BJ (cell line): ENCODE data around the gene GIPC3. TPM values are rescaled to one million over a fixed set of nuclear protein-coding genes. Genes with fewer than 3 reads are reported as not detected.

Experiments
- CTCF ChIA-PET: fragments of 350-600 bp; formaldehyde crosslinking; extraction: SDS; loops from one replicate; lab custom pipeline; 2021; ENCODE audit warnings: antibody characterized with exemption, inconsistent platforms; lab: Yijun Ruan, JAX
- POLR2A ChIA-PET: fragments of 300-600 bp; sonication (Branson Sonifier 250); formaldehyde crosslinking; extraction: SDS; loops from one replicate; lab custom pipeline; 2021; ENCODE audit warnings: antibody characterized with exemption; lab: Charles Lee
- DNase-seq: peaks from one replicate; pipeline ENCODE4 v3.0.0-alpha.2; 2011; ENCODE audit warnings: low read depth
- H3K27me3 ChIP-seq: 2 replicates; pipeline ENCODE4 v1.6.0; 2011; ENCODE audit warnings: low read length; ENCODE audit not compliant: control insufficient read depth, insufficient read depth
- H3K36me3 ChIP-seq: 2 replicates; pipeline ENCODE4 v1.5.1; 2011; ENCODE audit warnings: low read length; ENCODE audit not compliant: control insufficient read depth, insufficient read depth
- H3K4me3 ChIP-seq: 2 replicates; pipeline ENCODE4 v1.5.1; 2011; ENCODE audit warnings: low read depth, mild to moderate bottlenecking, control low read depth, low read length
- CTCF ChIP-seq: IDR thresholded peaks from 2 replicates; pipeline ENCODE4 v1.5.1; 2011; ENCODE audit warnings: low read depth, mild to moderate bottlenecking, control low read depth, inconsistent platforms, low read length, moderate library complexity; ENCODE audit not compliant: insufficient read depth
- polyA plus RNA-seq: library from polyadenylated mRNA; depleted of rRNA; stranded (reverse); fragments of >200 nt; gene quantifications from 2 replicates; pipeline ENCODE4 v1.2.3, GENCODE V29; 2011

GIPC3 gene
- polyA plus RNA-seq, 1 experiment: 0.63 TPM

- Histone ChIP-seq H3K27me3 (no peaks in the 10 kb centered on the region), H3K4me3 (no peak overlapping the region), H3K36me3 (peaks cover 4% of the 10 kb centered on the region; the same call in 1 of the 2 replicates)
- DNase-seq: no peak
- POLR2A ChIA-PET: no interaction called here
- CTCF ChIA-PET: interaction anchor here (1.4 kb wide), 1 partner anchor 25 kb away, joined by 3 read pairs; no protein-coding TSS in a partner anchor
- TF ChIP-seq CTCF: no peak
Measured at GRCh38 chr19:3570606-3571011, 14.7 kb upstream of the GIPC3 start.

DNA sequence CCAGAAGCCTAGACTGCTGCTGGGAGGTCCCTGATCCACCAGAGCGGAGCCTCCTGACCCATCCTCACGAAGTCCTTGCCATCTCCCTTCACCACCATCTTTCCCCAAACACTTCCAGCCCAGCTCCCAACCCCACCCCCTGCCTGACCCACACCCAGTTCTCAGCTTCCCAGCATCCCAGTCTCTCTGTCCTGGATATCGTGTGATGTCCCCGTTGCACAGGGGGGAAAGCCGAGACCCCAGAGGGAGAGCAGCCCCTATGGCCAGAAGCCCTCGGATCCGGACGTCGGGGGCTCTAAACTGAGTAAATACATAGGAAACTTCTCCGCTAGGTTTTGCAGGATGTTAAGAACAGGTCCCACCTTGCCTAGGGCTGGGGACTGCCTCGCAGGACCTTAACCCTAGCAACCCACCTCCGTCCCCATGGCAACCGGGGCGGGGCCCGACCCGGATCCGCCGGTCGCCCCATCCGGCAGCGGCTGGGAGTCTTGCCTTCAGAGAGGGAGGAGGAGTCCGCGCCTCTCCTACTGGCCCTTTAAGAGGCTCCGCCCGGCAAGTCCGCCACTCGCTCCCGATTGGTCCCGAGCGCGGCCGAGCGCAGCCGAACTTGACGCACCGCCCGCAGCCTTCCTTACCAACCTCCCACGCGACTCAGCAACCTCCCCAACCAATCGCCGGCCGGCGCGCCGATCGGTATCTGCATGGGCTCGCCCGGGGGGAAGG is 13.0 kb upstream of the GIPC3 start:
- Histone ChIP-seq H3K4me3 (peak overlapping the region; percentile 57), H3K36me3 (peaks cover 5% of the 10 kb centered on the region), H3K27me3 (no peaks in the 10 kb centered on the region)
- TF ChIP-seq CTCF: no peak
- ChIA-PET POLR2A (no interaction called here), CTCF (interaction anchor here (0.6 kb wide), 1 partner anchor 544 kb away, joined by 3 read pairs; no protein-coding TSS in a partner anchor)
- peak; percentile 99 for DNase-seq

DNA sequence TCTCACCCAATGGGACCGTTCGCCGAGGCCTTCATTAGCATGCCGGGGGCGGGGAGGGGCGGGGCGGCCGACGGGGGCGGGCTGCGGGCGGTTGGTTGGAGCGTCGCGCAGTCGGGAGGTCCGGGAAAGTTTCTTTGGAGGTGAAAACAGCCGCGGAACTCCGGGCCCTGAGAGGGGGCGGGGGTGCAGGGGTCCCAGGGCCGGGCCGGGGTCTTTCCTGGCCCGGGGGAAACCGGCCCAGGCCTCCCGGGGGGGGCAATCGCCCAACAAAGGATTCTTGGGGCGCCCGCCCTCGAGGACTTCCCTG is 12.5 kb upstream of the GIPC3 start, which contains the start of gene HMG20B:
Gene HMG20B, plus strand, starts transcription at position 90 of the 307 bp plus-strand sequence. CDS start 366 bp downstream, outside the sequence.
- Histone ChIP-seq H3K36me3 (peaks cover 5% of the 10 kb centered on the region), H3K4me3 (peak within 1 kb of the TSS; percentile 75), H3K27me3 (no peaks in the 10 kb centered on the region)
- ChIA-PET CTCF (no interaction called here), POLR2A (no interaction called here)
- no peak for DNase-seq
- no peak for TF ChIP-seq CTCF

GRCh38 chr19:3573162-3573857 is 12.0 kb upstream of the GIPC3 start:
- CTCF ChIA-PET: interaction anchor here (0.8 to 0.9 kb wide), 2 partner anchors 16 to 17 kb away, joined by 3 read pairs; no protein-coding TSS in a partner anchor
- no peak for DNase-seq
- POLR2A ChIA-PET: no interaction called here

More at GRCh38 chr19:3573162-3573857, 12.0 kb upstream of the GIPC3 start:
- Histone ChIP-seq H3K27me3 (no peaks in the 10 kb centered on the region), H3K4me3 (peak overlapping the region; percentile 75), H3K36me3 (peaks cover 5% of the 10 kb centered on the region)
- TF ChIP-seq CTCF: no peak
